GM23338 (cell line): ENCODE results near the gene ATP8A2. TPM values are rescaled to one million over a fixed set of nuclear protein-coding genes. Genes with fewer than 3 reads are reported as not detected.

ENCODE experiments used
- ATAC-seq: fragments of 200-7000 bp; cut with Tn5 transposase; 3 replicates; pipeline ENCODE4 v1.9.1; 2020
- DNase-seq: peaks from one replicate; pipeline ENCODE4 v3.0.0-alpha.2; 2015; ENCODE audit warnings: low spot score
- H2AFZ ChIP-seq: fragments of 200-600 bp; sonication (generic); 2 replicates; pipeline ENCODE4 v1.8.0; 2016; ENCODE audit warnings: antibody characterized with exemption, mild to moderate bottlenecking, moderate library complexity
- H3F3A ChIP-seq: fragments of 200-600 bp; sonication (generic); replicated peaks from 2 replicates; pipeline ENCODE4 v1.8.0; 2017; ENCODE audit warnings: antibody characterized with exemption, mixed run types, low read depth
- H3K27ac ChIP-seq: fragments of 200-600 bp; sonication (generic); 2 replicates; pipeline ENCODE4 v1.6.1; 2016; ENCODE audit warnings: low read depth
- H3K27me3 ChIP-seq: fragments of 200-600 bp; sonication (generic); 2 replicates; pipeline ENCODE4 v1.8.0; 2016; ENCODE audit warnings: mild to moderate bottlenecking, mixed run types, moderate library complexity; ENCODE audit not compliant: insufficient read depth
- H3K36me3 ChIP-seq: fragments of 200-600 bp; sonication (generic); 2 replicates; pipeline ENCODE4 v1.8.0; 2016; ENCODE audit warnings: mild to moderate bottlenecking; ENCODE audit not compliant: insufficient read depth
- H3K4me1 ChIP-seq: fragments of 200-600 bp; sonication (generic); 2 replicates; pipeline ENCODE4 v1.8.0; 2016; ENCODE audit warnings: mild to moderate bottlenecking, moderate library complexity; ENCODE audit not compliant: insufficient read depth
- H3K4me2 ChIP-seq: fragments of 200-600 bp; sonication (generic); 2 replicates; pipeline ENCODE4 v1.7.1; 2017; ENCODE audit warnings: mixed run types
- H3K4me3 ChIP-seq: fragments of 200-600 bp; sonication (generic); 2 replicates; pipeline ENCODE4 v1.6.1; 2016; ENCODE audit warnings: mixed run types
- H3K79me2 ChIP-seq: fragments of 200-600 bp; sonication (generic); replicated peaks from 2 replicates; pipeline ENCODE4 v1.8.0; 2017; ENCODE audit warnings: mild to moderate bottlenecking; ENCODE audit not compliant: insufficient read depth
- H3K9me2 ChIP-seq: fragments of 200-600 bp; sonication (generic); 2 replicates; pipeline ENCODE4 v1.8.0; 2017; ENCODE audit not compliant: insufficient read depth
- H4K20me1 ChIP-seq: fragments of 200-600 bp; sonication (generic); replicated peaks from 2 replicates; pipeline ENCODE4 v1.8.0; 2017; ENCODE audit warnings: mild to moderate bottlenecking; ENCODE audit not compliant: insufficient read depth
- H3K27ac Mint-ChIP-seq: 2 replicates; pipeline ENCODE4 v1.8.0; 2020; ENCODE audit warnings: inconsistent platforms, mild to moderate bottlenecking, moderate library complexity, mixed read lengths
- H3K27me3 Mint-ChIP-seq: 3 replicates; pipeline ENCODE4 v1.8.0; 2022; ENCODE audit warnings: low read depth, mild to moderate bottlenecking, moderate library complexity, mixed read lengths, inconsistent platforms; ENCODE audit not compliant: insufficient read depth, poor library complexity
- H3K36me3 Mint-ChIP-seq: 3 replicates; pipeline ENCODE4 v1.8.0; 2021; ENCODE audit warnings: low read depth, mild to moderate bottlenecking, inconsistent platforms, moderate library complexity, mixed read lengths
- H3K4me1 Mint-ChIP-seq: 3 replicates; pipeline ENCODE4 v1.8.0; 2020; ENCODE audit warnings: mild to moderate bottlenecking, inconsistent platforms, mixed read lengths
- H3K4me3 Mint-ChIP-seq: 3 replicates; pipeline ENCODE4 v1.8.0; 2021; ENCODE audit warnings: moderate library complexity, mild to moderate bottlenecking, inconsistent platforms, mixed read lengths
- H3K9me3 Mint-ChIP-seq: 3 replicates; pipeline ENCODE4 v1.8.0; 2020; ENCODE audit warnings: moderate library complexity, mild to moderate bottlenecking, inconsistent platforms, mixed read lengths
- EZH2 ChIP-seq: fragments of 200-600 bp; sonication (generic); IDR thresholded peaks from one replicate; pipeline ENCODE4 v1.8.0; 2017; ENCODE audit warnings: antibody characterized with exemption, mild to moderate bottlenecking, low read depth; ENCODE audit not compliant: unreplicated experiment
- EZH2phosphoT487 ChIP-seq: fragments of 200-600 bp; sonication (generic); IDR thresholded peaks from one replicate; pipeline ENCODE4 v1.8.1; 2018; ENCODE audit warnings: antibody characterized with exemption; ENCODE audit not compliant: unreplicated experiment
- NANOG ChIP-seq: IDR thresholded peaks from 2 replicates; pipeline ENCODE4 v1.6.1; 2016; ENCODE audit warnings: antibody characterized with exemption, borderline replicate concordance
- POLR2AphosphoS5 ChIP-seq: IDR thresholded peaks from 2 replicates; pipeline ENCODE4 v1.6.1; 2016; ENCODE audit warnings: antibody characterized with exemption, low read depth
- polyA plus RNA-seq: library from polyadenylated mRNA; unstranded; fragments of >200 nt; fragmentation: Nextera tagmentation; extraction: Ambion mirVana; gene quantifications from 2 replicates; pipeline ENCODE4 v1.2.1, GENCODE V29; 2016
- total RNA-seq: library from RNA; depleted of rRNA; stranded (reverse); fragments of >200 nt; shearing (Covaris generic); gene quantifications from 2 replicates; pipeline ENCODE4 v1.2.3, GENCODE V29; 2014
- TF ChIP-seq, protein P1 (sequence below): fragments of 250-450 bp; sonication (Bioruptor Pico); IDR thresholded peaks from 2 replicates; pipeline ENCODE4 v1.5.0; 2020; ENCODE audit warnings: mild to moderate bottlenecking, moderate library complexity
- TF ChIP-seq, protein P2 (sequence below): IDR thresholded peaks from 2 replicates; pipeline ENCODE4 v1.6.1; 2016; ENCODE audit warnings: antibody characterized with exemption

The ATP8A2 gene
- total and polyA plus RNA-seq, 2 experiments from 2014 or later = 5.7 to 8.8 TPM

DNA sequence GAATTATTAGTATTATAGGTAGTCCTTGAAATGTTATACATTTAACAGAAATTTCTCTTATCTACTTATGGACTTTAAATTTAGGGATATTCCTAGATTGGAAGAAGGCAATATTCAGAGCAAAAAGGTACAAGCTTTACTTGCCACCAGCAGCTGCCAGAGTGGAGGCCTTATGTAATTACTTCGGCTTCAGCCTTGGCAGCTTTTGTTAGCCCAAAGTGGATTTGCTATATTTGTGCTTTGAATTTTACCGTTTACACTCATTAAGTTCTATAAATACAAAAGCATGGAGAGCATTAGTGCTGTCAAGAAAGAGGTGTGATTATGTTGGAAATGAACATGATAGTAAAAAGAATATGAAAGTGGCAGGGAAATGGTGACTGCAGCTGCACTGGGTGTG lies 319.9 kb downstream of the ATP8A2 start:
- Histone ChIP-seq H3K9me2 (peaks cover 7% of the 10 kb centered on the region; the same call in 1 of the 2 replicates), H3K36me3 (no peaks in the 10 kb centered on the region), H3K4me2 (no peak overlapping the region), H3K79me2 (no peaks in the 10 kb centered on the region), H3F3A (no peaks in the 10 kb centered on the region), H3K4me1 (no peaks in the 10 kb centered on the region), H3K4me3 (no peak overlapping the region), H4K20me1 (no peaks in the 10 kb centered on the region), H2AFZ (no peak overlapping the region), H3K27me3 (no peaks in the 10 kb centered on the region), H3K27ac (no peak overlapping the region)
- Mint-ChIP-seq H3K4me1 (peaks cover 7% of the 10 kb centered on the region), H3K9me3 (no peaks in the 10 kb centered on the region), H3K27me3 (peaks cover 3% of the 10 kb centered on the region), H3K4me3 (no peak overlapping the region), H3K27ac (no peak overlapping the region), H3K36me3 (no peaks in the 10 kb centered on the region)
- no peak for DNase-seq
- ATAC-seq = no peak
- TF ChIP-seq, protein P1, sequence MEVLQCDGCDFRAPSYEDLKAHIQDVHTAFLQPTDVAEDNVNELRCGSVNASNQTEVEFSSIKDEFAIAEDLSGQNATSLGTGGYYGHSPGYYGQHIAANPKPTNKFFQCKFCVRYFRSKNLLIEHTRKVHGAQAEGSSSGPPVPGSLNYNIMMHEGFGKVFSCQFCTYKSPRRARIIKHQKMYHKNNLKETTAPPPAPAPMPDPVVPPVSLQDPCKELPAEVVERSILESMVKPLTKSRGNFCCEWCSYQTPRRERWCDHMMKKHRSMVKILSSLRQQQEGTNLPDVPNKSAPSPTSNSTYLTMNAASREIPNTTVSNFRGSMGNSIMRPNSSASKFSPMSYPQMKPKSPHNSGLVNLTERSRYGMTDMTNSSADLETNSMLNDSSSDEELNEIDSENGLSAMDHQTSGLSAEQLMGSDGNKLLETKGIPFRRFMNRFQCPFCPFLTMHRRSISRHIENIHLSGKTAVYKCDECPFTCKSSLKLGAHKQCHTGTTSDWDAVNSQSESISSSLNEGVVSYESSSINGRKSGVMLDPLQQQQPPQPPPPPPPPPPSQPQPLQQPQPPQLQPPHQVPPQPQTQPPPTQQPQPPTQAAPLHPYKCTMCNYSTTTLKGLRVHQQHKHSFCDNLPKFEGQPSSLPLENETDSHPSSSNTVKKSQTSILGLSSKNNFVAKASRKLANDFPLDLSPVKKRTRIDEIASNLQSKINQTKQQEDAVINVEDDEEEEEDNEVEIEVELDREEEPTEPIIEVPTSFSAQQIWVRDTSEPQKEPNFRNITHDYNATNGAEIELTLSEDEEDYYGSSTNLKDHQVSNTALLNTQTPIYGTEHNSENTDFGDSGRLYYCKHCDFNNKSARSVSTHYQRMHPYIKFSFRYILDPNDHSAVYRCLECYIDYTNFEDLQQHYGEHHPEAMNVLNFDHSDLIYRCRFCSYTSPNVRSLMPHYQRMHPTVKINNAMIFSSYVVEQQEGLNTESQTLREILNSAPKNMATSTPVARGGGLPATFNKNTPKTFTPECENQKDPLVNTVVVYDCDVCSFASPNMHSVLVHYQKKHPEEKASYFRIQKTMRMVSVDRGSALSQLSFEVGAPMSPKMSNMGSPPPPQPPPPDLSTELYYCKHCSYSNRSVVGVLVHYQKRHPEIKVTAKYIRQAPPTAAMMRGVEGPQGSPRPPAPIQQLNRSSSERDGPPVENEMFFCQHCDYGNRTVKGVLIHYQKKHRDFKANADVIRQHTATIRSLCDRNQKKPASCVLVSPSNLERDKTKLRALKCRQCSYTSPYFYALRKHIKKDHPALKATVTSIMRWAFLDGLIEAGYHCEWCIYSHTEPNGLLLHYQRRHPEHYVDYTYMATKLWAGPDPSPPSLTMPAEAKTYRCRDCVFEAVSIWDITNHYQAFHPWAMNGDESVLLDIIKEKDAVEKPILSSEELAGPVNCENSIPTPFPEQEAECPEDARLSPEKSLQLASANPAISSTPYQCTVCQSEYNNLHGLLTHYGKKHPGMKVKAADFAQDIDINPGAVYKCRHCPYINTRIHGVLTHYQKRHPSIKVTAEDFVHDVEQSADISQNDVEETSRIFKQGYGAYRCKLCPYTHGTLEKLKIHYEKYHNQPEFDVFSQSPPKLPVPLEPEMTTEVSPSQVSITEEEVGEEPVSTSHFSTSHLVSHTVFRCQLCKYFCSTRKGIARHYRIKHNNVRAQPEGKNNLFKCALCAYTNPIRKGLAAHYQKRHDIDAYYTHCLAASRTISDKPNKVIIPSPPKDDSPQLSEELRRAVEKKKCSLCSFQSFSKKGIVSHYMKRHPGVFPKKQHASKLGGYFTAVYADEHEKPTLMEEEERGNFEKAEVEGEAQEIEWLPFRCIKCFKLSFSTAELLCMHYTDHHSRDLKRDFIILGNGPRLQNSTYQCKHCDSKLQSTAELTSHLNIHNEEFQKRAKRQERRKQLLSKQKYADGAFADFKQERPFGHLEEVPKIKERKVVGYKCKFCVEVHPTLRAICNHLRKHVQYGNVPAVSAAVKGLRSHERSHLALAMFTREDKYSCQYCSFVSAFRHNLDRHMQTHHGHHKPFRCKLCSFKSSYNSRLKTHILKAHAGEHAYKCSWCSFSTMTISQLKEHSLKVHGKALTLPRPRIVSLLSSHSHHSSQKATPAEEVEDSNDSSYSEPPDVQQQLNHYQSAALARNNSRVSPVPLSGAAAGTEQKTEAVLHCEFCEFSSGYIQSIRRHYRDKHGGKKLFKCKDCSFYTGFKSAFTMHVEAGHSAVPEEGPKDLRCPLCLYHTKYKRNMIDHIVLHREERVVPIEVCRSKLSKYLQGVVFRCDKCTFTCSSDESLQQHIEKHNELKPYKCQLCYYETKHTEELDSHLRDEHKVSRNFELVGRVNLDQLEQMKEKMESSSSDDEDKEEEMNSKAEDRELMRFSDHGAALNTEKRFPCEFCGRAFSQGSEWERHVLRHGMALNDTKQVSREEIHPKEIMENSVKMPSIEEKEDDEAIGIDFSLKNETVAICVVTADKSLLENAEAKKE (CRISPR knock-in tag) = no peak
- TF ChIP-seq NANOG (no peak), EZH2 (no peak), POLR2AphosphoS5 (no peak), EZH2phosphoT487 (no peak)
- TF ChIP-seq, protein P2, sequence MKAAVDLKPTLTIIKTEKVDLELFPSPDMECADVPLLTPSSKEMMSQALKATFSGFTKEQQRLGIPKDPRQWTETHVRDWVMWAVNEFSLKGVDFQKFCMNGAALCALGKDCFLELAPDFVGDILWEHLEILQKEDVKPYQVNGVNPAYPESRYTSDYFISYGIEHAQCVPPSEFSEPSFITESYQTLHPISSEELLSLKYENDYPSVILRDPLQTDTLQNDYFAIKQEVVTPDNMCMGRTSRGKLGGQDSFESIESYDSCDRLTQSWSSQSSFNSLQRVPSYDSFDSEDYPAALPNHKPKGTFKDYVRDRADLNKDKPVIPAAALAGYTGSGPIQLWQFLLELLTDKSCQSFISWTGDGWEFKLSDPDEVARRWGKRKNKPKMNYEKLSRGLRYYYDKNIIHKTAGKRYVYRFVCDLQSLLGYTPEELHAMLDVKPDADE = no peak
